ENCODE measurements around the gene PPP1R8.
"Not testable (repeated sequence)": the region's sequence is repeated elsewhere in the genome, so short reads cannot be mapped to it uniquely, and the experiment has no call there.

The PPP1R8 gene

DNA sequence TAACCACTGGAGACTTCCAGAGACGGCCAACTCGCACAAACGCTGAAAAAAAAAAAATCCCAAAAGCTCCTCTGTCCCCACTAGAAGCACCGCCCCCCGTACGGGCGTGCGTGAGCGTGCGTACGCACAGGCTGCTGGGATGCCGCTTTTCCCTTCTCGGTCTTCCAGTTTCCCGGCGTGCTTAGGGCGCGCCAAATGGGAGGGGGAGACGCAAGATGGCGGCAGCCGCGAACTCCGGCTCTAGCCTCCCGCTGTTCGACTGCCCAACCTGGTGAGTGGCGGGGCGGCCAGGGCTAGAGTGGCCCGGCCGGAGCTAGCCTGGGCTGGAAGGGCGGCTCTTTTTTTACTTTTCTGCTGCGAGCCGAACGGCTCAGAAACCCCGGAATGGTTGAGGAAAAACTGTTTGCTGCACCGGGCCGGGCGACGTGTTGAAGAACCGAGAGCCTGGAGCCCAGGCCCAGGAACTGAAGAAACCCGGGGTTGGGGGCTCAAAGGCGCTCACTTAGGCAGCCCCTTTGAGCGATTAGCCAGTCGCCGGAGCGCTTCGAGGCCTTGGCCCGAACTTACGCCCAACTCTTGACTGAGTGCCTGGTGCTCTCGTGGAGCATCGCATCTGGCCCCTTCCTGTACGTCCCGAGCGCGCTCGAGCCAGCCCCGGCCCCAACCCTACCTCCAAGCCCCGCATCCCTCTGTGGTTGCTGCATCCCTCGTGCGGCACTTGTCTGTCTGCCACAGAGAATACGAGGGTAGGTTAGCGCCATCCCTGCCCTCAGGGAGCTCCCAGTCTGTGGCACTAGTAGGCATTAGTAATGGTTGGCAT, at the start of gene PPP1R8:
PPP1R8 (plus strand) TSS at position 162 of the 820 bp plus-strand sequence; CDS start at position 216, 54 bp downstream.
- DNase-seq = peak; percentile 88 to 98 (median 95)
- intact Hi-C loops (cut with DNase I) = loop anchor here (5.0 to 10.0 kb wide), 2 partner anchors 59 to 106 kb away; partner anchors contain the start of genes FAM76A and STX12

DNA sequence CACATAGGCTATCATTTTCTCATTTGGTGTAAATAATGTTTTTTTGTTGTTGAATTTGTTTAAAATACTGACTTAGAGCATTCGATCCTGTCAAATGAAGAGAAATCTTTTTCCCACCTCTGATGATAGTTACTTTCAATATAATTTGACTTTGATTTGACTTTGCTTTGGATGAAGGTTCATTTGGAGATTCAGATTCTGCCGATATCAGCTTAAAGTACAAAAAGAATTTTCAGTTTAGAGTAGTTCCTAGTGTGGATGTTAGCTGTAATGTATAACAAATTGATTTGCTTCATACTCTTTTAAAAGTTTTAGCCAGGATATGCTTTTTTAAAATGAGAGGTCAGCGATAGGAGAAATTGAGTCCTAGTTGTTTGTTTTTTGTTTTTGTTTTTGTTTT, 47.6 kb upstream of the PPP1R8 start:
- DNase-seq = no peak
- intact Hi-C loops (cut with DNase I) = no loop called here

DNA sequence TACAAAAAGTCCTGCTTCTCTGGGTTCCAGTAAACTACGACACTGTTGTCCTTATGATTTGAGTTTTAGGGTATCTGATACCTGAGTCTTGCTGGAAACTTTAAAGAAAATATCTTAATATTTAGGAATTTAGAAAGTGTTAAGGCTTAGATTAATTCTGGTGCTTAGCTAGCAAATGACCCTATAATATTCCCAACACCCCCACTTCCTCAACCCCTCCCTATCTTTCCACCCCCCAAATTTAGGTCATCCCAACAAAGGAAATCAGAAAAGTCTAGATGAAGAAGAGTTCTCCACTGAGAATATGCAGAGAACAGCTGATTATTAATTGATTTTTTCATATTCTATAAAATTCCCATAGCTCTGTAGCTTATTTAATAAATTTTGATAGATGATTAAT, 45.9 kb upstream of the PPP1R8 start:
- intact Hi-C loops (cut with DNase I) = no loop called here
- no peak for DNase-seq

DNA sequence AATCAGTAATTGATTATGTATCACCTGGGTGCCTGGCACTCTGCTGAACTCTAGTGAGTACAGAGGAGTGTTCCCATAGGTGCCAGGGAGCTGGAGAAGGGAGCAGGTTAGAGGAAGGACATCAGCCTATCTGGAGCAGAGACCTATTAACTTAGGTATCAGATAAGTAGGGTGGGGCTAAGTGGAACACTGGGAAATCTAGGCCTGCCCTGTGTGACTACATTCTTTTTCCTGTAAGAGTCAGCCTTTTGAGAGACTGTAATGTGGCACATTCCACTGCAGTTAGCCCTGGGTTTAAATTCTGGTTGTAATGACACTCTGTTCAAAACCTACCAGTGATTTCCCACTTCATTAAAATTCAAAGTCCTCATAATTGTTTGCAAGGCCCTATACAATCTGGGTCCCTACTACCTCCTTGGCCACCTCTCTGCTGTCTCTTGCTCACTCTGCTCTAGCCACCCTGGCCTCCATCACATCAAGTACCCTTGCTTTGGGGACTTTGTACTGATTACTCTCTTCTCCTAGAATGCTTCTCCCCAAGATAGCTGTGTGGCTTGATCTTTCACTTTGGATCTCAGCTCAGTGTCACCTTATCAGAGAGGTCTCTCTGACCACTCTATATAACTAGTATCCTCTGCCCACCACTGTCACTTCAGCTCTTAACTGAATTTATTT, 44.7 kb upstream of the PPP1R8 start:
- intact Hi-C loops (cut with DNase I) = no loop called here
- DNase-seq = no peak

DNA sequence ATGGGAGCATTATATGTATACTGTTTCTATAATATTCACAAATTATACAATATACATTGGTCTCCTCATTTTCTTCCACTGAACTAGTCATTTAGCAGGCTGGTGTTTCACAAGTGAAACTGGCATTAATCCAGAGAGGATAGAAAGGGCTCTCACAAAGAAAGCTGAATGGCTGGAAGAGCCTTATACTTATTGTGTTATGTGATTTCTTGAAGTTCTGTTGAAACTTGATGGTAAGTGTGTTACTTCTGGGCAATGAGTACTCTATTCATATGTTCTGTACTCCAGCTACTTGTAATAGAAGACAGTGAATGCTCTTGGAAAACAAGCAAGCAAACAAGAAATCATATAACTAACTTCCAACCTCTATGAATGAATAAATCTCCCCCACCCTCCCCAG, 42.7 kb upstream of the PPP1R8 start:
- intact Hi-C loops (cut with DNase I) = no loop called here
- DNase-seq = no peak

DNA sequence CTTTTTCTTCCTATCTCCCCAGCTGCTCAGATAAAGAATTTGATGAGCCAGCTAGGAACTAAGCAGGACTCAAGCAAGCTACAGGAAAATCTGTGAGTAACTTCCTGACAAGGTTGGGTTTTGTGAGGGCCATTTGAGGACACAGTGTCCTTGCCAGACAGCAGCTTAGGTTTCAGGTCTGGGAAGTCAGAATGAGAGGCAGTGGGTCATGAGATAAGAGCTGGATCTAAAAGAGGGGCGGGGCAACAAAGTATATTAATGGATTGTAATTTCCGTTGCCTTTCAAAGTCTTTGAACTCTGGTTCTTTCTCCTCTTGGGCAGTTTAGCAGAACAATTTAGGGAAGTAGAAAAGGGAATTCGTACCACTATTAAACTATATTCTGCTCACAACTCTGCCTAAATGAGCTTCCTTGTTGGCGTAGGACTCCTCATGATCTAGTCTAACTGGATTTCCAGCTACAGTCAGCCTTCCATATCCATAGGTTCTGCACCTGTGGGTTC, 41.0 kb upstream of the PPP1R8 start:
- intact Hi-C loops (cut with DNase I) = no loop called here
- no peak for DNase-seq

DNA sequence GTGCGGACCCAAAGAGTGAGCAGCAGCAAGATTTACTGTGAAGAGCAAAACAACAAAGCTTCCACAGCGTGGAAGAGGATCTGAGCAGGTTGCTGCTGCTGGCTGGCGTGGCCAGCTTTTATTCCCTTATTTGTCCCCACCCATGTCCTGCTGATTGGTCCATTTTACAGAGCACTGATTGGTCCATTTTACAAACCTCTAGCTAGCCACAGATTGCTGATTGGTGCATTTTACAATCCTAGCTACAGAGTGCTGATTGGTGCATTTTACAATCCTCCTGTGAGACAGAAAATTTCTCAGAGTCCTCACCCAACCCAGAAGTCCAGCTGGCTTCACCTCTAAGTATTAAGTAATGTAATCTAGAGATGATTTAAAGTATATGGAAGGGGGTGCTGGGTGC, 40.3 kb upstream of the PPP1R8 start:
- intact Hi-C loops (cut with DNase I); DNase-seq: not testable (repeated sequence)

DNA sequence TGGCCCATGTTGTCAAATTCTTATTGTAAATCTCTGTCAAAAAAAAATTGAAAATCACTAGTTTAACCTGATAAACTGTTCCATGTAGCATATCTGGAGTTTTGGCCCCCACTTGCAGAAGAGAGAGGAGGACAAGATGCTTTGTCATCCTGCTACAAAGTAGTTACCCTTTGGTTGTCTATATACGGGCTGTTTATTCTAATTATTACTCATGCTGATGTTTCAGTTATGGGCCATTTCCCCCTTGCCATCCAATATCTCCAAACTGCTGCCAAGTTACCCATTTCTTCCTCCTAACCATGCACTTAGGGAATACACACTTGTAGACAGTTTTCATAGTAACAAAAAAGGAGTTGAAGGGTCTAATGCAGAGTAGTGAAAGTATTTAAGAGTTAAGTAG, 35.0 kb upstream of the PPP1R8 start:
- intact Hi-C loops (cut with DNase I) = no loop called here

DNA sequence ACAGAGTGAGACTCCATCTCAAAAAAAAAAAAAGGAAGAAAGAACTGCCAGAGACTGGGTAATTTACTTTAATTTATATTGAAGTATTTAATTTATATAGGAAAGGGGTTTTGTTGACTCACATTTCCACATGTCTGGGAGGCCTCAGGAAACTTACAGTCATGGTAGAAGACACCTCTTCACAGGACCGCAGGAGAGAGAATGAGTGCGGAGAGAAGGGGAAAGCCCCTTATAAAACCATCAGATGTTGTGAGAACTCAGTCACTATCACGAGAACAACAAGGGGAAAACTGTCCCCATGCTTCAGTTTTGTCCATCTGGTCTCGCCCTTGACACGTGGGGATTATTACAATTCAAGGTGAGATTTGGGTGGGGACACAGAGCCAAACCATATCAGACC, 25.8 kb upstream of the PPP1R8 start:
- intact Hi-C loops (cut with DNase I) = no loop called here
- no peak for DNase-seq

More for the DNA sequence above, 35.0 kb upstream of the PPP1R8 start:
- no peak for DNase-seq

DNA sequence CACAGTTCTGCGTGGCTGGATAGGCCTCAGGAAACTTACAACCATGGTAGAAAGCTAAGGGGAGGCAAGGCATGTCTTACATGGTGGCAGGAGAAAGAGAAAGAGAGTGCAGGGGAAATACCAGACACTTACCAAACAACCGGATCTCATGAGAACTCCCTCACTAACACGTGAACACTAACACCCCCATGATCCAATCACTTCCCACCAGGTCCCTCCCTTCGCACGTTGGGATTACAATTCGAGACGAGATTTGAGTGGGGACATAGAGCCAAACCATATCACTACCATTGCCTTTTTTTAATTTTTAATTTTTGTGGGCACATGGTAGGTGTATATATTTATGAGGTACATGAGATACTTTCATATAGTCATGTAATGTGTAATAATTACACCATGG, 23.8 kb upstream of the PPP1R8 start:
- intact Hi-C loops (cut with DNase I) = no loop called here
- DNase-seq = no peak

DNA sequence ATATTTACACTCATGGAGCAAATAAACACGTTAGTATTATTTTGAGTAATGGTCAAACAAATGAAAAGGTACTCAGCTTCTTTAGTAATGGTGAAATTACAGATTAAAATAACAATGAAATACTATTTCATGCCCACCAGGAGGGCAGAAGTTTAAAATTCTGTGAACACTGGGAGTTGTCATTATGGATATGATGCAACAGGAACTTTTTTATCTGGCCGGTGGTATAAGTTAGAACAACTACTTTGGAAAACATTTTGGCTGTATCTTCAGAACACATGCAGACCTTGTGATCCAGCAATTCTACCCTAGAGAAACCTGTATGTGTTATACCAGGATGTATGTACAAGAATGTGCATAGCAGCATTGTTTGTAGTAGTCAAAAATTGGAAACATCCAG, 23.2 kb upstream of the PPP1R8 start:
- intact Hi-C loops (cut with DNase I) = no loop called here

DNA sequence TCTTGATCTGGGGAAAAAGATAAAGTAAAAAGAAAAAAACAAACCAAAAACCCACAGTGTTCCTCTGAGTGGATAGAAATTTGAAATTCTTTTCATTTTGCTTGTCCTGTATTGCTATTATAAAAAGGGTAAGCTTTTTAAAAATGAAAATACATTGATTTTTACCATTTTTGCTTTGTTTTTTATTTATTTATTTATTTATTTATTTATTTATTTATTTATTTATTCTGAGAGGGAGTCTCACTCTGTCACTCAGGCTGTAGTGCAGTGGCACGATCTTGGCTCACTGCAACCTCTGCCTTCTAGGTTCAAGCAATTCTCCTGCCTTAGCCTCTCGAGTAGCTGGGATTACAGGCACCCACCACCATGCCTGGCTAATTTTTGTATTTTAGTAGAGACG, 22.5 kb upstream of the PPP1R8 start:
- intact Hi-C loops (cut with DNase I); DNase-seq: not testable (repeated sequence)

More for the DNA sequence above, 23.2 kb upstream of the PPP1R8 start:
- no peak for DNase-seq

DNA sequence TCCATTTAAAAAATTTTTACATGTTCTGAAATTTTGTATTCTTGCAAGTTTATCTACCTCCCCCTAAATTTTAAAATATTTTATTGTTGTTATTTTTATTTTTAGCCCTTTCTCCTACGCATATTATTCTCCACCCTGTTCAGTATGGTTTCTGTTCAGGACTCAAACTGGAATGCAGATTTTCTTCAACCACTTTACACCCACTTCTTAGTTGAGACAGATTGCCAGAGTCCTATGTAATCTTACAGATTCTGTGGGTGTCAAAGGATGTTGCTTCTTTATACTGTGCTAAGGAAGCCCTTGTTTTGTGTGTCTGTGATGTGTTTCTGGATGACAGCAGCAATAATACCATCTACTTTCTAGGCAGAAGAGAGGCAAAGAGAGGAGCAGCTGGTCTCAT, 20.7 kb upstream of the PPP1R8 start:
- DNase-seq = peak in 1 of 42 donors; percentile 17
- intact Hi-C loops (cut with DNase I) = no loop called here

DNA sequence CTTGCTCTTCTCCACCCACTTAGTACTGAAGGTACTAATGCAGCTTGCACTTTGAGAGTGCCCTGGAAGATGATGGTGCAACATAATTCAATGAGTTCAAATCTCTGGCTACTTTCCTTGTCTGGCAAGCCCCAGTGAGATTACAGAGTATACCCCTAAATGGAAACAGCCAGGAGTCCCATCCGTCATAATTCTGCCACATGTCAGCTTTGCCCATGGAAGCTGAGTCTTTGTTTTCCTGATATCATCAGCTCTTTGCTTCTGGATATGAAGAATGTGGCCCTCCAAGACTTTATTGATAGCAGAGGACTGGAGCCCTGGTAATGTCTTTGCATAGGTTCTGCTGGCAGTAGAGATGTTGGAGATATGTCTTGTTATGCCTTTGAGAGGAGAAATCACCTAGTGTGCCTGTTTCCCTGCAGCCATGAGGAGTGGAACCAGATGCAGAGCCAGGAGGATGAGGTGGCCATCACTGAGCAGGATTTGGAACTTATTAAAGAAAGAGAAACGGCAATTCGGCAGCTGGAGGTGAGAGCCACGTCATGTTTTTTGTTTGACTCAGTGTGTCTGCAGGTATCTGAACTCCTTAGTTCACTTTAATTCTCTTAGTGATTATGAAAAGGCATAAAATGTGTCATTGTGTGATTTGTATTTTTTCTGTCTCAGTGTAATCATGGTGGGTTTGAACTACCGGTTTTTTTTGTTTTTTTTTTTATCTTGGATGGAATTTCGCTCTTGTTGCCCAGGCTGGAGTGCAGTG, 18.7 kb upstream of the PPP1R8 start:
- intact Hi-C loops (cut with DNase I) = no loop called here
- DNase-seq = no peak

DNA sequence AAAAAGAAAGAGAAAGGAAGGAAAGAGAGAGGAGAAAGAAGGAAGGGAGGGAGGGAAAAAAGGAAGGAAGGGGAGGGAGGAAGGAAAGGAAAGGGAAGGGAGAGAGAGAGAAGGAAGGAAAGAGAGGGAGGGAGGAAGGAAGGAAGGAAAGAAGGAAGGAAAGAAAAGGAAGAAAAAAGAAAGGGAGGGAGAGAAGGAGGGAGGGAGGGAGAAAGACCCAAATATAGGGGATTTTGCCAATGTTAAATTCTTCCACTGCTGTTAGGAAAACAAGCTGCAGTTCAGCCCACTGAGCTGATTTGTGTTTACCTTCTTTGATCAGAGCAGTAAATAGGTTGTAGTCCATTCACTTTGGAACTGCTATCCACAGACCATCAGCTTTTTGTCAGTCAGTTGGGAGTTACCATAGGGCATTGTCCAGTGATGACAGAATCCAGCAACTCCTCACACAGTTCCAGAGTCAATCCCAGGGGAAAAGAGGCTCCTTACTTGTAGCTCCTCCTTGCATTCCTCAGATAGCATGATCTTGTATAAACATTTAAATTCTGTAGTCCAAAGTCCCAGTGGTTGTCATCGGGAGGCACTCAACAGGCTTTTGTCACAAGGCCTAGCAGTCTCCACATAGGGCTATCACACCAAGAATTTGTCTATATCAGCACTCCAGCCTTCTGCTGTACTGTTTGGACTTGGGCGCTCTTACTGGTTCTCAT, 13.5 kb upstream of the PPP1R8 start:
- intact Hi-C loops (cut with DNase I) = no loop called here
- no peak for DNase-seq

DNA sequence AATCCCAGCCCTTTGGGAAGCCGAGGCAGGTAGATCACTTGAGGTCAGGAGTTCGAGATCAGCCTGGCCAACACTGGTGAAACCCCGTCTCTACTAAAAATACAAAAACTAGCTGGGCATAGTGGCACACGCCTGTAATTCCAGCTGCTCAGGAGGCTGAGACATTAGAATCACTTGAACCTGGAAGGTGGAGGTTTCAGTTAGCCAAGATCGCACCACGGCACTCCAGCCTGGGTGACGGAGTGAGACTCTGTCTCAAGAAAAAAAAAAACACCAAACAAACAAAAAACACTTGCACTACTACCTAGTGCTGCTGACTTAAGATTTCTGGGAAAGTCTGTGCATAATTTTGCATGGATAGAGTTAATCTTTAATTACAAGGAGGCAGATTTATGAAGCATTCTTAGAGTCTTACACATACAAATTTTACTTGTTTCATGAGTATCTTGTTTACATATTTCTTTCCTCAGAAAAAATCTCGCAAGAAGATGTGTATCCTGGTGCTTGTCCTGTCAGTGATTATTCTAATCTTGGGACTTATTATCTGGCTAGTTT, 8.7 kb upstream of the PPP1R8 start:
- intact Hi-C loops (cut with DNase I) = no loop called here
- no peak for DNase-seq

DNA sequence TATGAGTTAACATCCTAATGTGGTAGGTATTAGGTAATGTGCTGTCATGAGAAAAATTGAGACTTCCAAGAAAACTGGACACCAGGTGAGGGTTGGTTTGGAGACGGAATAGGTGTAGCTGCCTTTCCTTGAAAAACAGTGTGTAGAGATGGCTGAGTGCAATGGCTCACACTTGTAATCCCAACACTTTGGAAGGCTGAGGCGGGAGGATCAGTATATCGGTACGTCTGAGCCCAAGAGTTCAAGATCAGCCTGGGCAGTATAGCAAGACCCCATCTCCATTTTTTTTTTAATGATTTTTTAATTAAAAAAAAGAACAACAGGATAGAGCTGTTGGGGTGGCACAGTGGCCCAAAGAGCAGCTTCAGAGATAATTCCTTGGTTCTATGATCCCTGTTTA, 6.8 kb upstream of the PPP1R8 start:
- intact Hi-C loops (cut with DNase I) = no loop called here
- DNase-seq = no peak

DNA sequence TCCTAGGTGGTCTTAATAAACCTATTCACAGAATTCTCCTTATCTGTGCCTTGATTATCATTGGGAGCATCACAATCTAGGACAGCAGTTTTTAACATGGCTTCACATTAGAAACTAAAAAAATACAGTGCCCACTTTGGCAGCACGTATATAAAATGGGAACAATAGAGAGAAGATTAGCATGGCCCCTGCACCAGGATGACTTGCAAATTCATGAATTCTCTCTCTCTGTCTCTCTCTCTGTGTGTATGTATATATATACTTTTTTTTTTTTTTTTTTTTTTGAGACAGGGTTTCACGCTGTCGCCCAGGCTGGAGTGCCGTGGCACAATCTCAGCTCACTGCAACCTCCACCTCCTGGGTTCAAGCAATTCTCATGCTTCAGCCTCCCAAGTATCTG, 6.2 kb upstream of the PPP1R8 start:
- intact Hi-C loops (cut with DNase I) = no loop called here
- no peak for DNase-seq
